NCI-H2081 treated with DMSO at 0.1 percent for 48 hours (cell line): ENCODE results near the gene C10orf88.

Experiments used
- DNase-seq: peaks from one replicate; lab custom pipeline; 2025; lab: John Stamatoyannopoulos, UW

The C10orf88 gene

GRCh38 chr10:122953902-122954730, at the start of gene C10orf88:
Gene C10orf88 (minus strand): TSS chr10:122954227. CDS start chr10:122954178, 49 bp downstream.
- DNase-seq, result peak; percentile 72

- no peak for DNase-seq
Measured at GRCh38 chr10:123001370-123001769, 47.3 kb upstream of the C10orf88 start.

GRCh38 chr10:123000155-123000554, 46.1 kb upstream of the C10orf88 start:
- DNase-seq, result no peak

GRCh38 chr10:122999347-122999746, 45.3 kb upstream of the C10orf88 start:
- DNase-seq, result no peak

GRCh38 chr10:122998934-122999333, 44.9 kb upstream of the C10orf88 start:
- DNase-seq, result no peak

- DNase-seq, result no peak
Measured at GRCh38 chr10:122998360-122998917, 44.4 kb upstream of the C10orf88 start.

- DNase-seq, result no peak
Measured at GRCh38 chr10:122997864-122998263, 43.8 kb upstream of the C10orf88 start.

GRCh38 chr10:122995936-122996335, 41.9 kb upstream of the C10orf88 start:
- no peak for DNase-seq

- DNase-seq, result no peak
Measured at GRCh38 chr10:122993797-122994336, 39.8 kb upstream of the C10orf88 start.

- DNase-seq, result no peak
Measured at GRCh38 chr10:122992031-122992585, 38.1 kb upstream of the C10orf88 start.

- no peak for DNase-seq
Measured at GRCh38 chr10:122990278-122990677, 36.3 kb upstream of the C10orf88 start.

GRCh38 chr10:122988501-122988900, 34.5 kb upstream of the C10orf88 start:
- DNase-seq, result no peak

GRCh38 chr10:122986335-122986734, 32.3 kb upstream of the C10orf88 start:
- no peak for DNase-seq

GRCh38 chr10:122984708-122985107, 30.7 kb upstream of the C10orf88 start:
- DNase-seq, result no peak

GRCh38 chr10:122983898-122984297, 29.9 kb upstream of the C10orf88 start:
- DNase-seq, result no peak

GRCh38 chr10:122981066-122981464, 27.0 kb upstream of the C10orf88 start:
- DNase-seq, result no peak

GRCh38 chr10:122980209-122981065, 26.4 kb upstream of the C10orf88 start, which contains the start of gene PSTK:
Gene PSTK (plus strand): TSS chr10:122980401. CDS start chr10:122980480, 79 bp downstream.
- peak; percentile 34 for DNase-seq

GRCh38 chr10:122974543-122975064, 20.6 kb upstream of the C10orf88 start:
- no peak for DNase-seq

- no peak for DNase-seq
Measured at GRCh38 chr10:122974023-122974422, 20.0 kb upstream of the C10orf88 start.

GRCh38 chr10:122968698-122969097, 14.7 kb upstream of the C10orf88 start:
- no peak for DNase-seq

GRCh38 chr10:122966879-122967278, 12.9 kb upstream of the C10orf88 start:
- no peak for DNase-seq

- no peak for DNase-seq
Measured at GRCh38 chr10:122962405-122962804, 8.4 kb upstream of the C10orf88 start.
